Trophoblast cell (in vitro differentiated cells and primary cell): ENCODE results near the gene LRRC7.

Source experiments
- DNase-seq, 2 donors: peaks; one replicate each; pipeline ENCODE4 v3.0.0-alpha.2; 2016
- H2AFZ ChIP-seq: 2 replicates; pipeline ENCODE4 v1.6.1; 2013; ENCODE audit warnings: low read length, moderate library complexity, mild to moderate bottlenecking; ENCODE audit not compliant: insufficient read depth, poor library complexity
- H2AK5ac ChIP-seq: 2 replicates; pipeline ENCODE4 v1.6.1; 2013; ENCODE audit warnings: mild to moderate bottlenecking, low read length
- H2BK120ac ChIP-seq: 2 replicates; pipeline ENCODE4 v1.6.1; 2013; ENCODE audit warnings: low read length, mild to moderate bottlenecking, moderate library complexity; ENCODE audit not compliant: insufficient read depth, poor library complexity
- H2BK12ac ChIP-seq: 2 replicates; pipeline ENCODE4 v1.6.1; 2013; ENCODE audit warnings: mild to moderate bottlenecking, low read length, moderate library complexity
- H2BK5ac ChIP-seq: 2 replicates; pipeline ENCODE4 v1.6.1; 2013; ENCODE audit warnings: low read length, low read depth, moderate library complexity, mild to moderate bottlenecking; ENCODE audit not compliant: poor library complexity
- H3K14ac ChIP-seq: 2 replicates; pipeline ENCODE4 v1.6.1; 2013; ENCODE audit warnings: mild to moderate bottlenecking, low read length
- H3K18ac ChIP-seq: 2 replicates; pipeline ENCODE4 v1.6.1; 2013; ENCODE audit warnings: mild to moderate bottlenecking, low read length
- H3K23ac ChIP-seq: 2 replicates; pipeline ENCODE4 v1.6.1; 2013; ENCODE audit warnings: low read length
- H3K27ac ChIP-seq: 2 replicates; pipeline ENCODE4 v1.5.1; 2013; ENCODE audit warnings: low read depth, mild to moderate bottlenecking, inconsistent platforms, low read length, moderate library complexity
- H3K27me3 ChIP-seq: 2 replicates; pipeline ENCODE4 v1.6.1; 2013; ENCODE audit warnings: inconsistent platforms, mild to moderate bottlenecking, low read length, moderate library complexity; ENCODE audit not compliant: insufficient read depth
- H3K36me3 ChIP-seq, 2 experiments: 1 replicate in 1 of 2; 2 replicates in 1 of 2; pipeline ENCODE4 v1.6.1; 2013; ENCODE audit warnings: low read length in 2 of 2, mild to moderate bottlenecking in 2 of 2, moderate library complexity in 1 of 2; ENCODE audit not compliant: insufficient read depth in 2 of 2, control insufficient read depth in 1 of 2
- H3K4ac ChIP-seq: 2 replicates; pipeline ENCODE4 v1.6.1; 2013; ENCODE audit warnings: low read depth, mild to moderate bottlenecking, low read length, moderate library complexity
- H3K4me1 ChIP-seq, 2 experiments: 1 replicate in 1 of 2; 2 replicates in 1 of 2; pipeline ENCODE4 v1.6.1; 2013; ENCODE audit warnings: low read length in 2 of 2, mild to moderate bottlenecking in 2 of 2, moderate library complexity in 1 of 2; ENCODE audit not compliant: insufficient read depth in 2 of 2, control insufficient read depth in 1 of 2
- H3K4me2 ChIP-seq: 2 replicates; pipeline ENCODE4 v1.6.1; 2013; ENCODE audit warnings: inconsistent platforms, mild to moderate bottlenecking, low read length, moderate library complexity
- H3K4me3 ChIP-seq: 2 replicates; pipeline ENCODE4 v1.5.1; 2013; ENCODE audit warnings: mild to moderate bottlenecking, low read depth, low read length, inconsistent platforms
- H3K79me1 ChIP-seq: one replicate; pipeline ENCODE4 v1.6.1; 2013; ENCODE audit warnings: low read length
- H3K79me2 ChIP-seq: 2 replicates; pipeline ENCODE4 v1.6.1; 2013; ENCODE audit warnings: low read length, mild to moderate bottlenecking; ENCODE audit not compliant: control insufficient read depth, insufficient read depth, poor library complexity
- H3K9ac ChIP-seq: 2 replicates; pipeline ENCODE4 v1.6.1; 2013; ENCODE audit warnings: mild to moderate bottlenecking, low read length
- H3K9me3 ChIP-seq: 2 replicates; pipeline ENCODE4 v1.6.1; 2013; ENCODE audit warnings: low read depth, mild to moderate bottlenecking, control low read depth, inconsistent platforms, low read length; ENCODE audit not compliant: insufficient read depth
- H4K12ac ChIP-seq: 2 replicates; pipeline ENCODE4 v1.6.1; 2013; ENCODE audit warnings: low read depth, mild to moderate bottlenecking, low read length, moderate library complexity
- H4K8ac ChIP-seq: 2 replicates; pipeline ENCODE4 v1.6.1; 2013; ENCODE audit warnings: low read depth, mild to moderate bottlenecking, low read length, moderate library complexity
- H4K91ac ChIP-seq: one replicate; pipeline ENCODE4 v1.6.1; 2013; ENCODE audit warnings: low read depth, mild to moderate bottlenecking, low read length, moderate library complexity
- WGBS: extraction: QIAGEN DNeasy Blood & Tissue Kit; methylation state at CpG from one replicate; pipeline ENCODE4 v1.1.7; 2013; ENCODE audit warnings: missing lambda C conversion rate; ENCODE audit not compliant: insufficient read length, insufficient coverage; ENCODE audit errors: extremely low coverage; 5-methylcytosine and 5-hydroxymethylcytosine counted together

Gene LRRC7

GRCh38 chr1:69551476-69552324, 16.0 kb upstream of the LRRC7 start:
- H3K4me3 ChIP-seq, result no peak overlapping the region
- H3K27me3 ChIP-seq, result no peaks in the 10 kb centered on the region
- no peak overlapping the region for H2BK12ac ChIP-seq
- no peak overlapping the region for H2AFZ ChIP-seq
- H4K91ac ChIP-seq, result no peak overlapping the region
- H4K8ac ChIP-seq, result no peak overlapping the region
- H4K12ac ChIP-seq, result no peak overlapping the region
- no peak overlapping the region for H2BK120ac ChIP-seq
- H3K9ac ChIP-seq, result no peak overlapping the region
- no peak overlapping the region for H2AK5ac ChIP-seq
- DNase-seq, result no peak
- H3K18ac ChIP-seq, result no peak overlapping the region
- no peaks in the 10 kb centered on the region for H3K9me3 ChIP-seq
- H3K4ac ChIP-seq, result no peak overlapping the region
- no peak overlapping the region for H3K14ac ChIP-seq
- H3K36me3 ChIP-seq, result no peaks in the 10 kb centered on the region
- no peaks in the 10 kb centered on the region for H3K79me2 ChIP-seq
- WGBS, result no CpG with 5 or more reads among the region's 8 CpGs
- H3K23ac ChIP-seq, result no peak overlapping the region
- no peak overlapping the region for H2BK5ac ChIP-seq
- H3K4me2 ChIP-seq, result no peak overlapping the region
- H3K27ac ChIP-seq, result no peak overlapping the region
- H3K79me1 ChIP-seq, result no peaks in the 10 kb centered on the region
- H3K4me1 ChIP-seq, result no peaks in the 10 kb centered on the region

GRCh38 chr1:69553726-69554125, 14.0 kb upstream of the LRRC7 start:
- Histone ChIP-seq H3K9ac (no peak overlapping the region), H3K36me3 (no peaks in the 10 kb centered on the region)
- WGBS, result no CpG with 5 or more reads among the region's 1 CpG

DNA sequence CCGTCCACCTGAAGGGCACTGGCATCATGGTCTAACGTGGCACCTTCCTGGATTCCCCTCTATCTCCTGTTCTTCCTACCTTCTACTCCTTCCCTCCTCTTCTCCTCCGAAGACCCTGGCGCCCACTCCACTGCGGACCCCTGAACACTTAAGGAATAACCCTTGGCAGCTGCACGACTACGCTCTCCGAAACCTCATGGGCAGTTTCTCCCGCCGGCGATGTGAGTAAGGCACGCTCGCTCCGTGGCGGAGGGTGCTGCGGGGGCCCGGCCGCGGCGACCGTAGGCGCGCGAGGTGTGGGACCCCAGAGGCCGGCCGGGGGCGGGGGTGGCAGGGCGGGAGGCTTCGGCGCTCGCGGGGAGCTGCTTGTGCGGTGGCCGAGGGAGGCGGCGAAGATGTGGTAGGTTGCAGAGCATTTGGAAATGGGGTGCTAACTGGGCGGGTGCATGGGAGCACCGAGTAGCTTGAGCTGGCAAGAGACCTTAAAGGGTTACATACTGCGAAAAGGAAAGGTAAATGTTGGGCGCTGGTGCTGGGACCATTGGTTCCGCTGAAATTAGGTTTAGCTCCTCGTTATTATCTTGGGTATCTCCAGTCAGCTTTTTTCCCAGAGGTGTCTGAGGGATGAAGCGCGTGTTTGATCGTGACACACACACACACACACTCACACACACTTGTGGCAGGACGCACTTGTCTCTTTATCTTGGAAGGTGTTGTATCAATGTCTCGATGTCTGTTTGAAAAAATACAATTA, 876 bp downstream of the LRRC7 start:
- WGBS, result 100% methylated on average over 1 of the region's 47 CpGs
- Histone ChIP-seq H3K4me3 (peak overlapping the region; percentile 65), H2BK12ac (no peak overlapping the region)

More at GRCh38 chr1:69553726-69554125, 14.0 kb upstream of the LRRC7 start:
- no peak overlapping the region for H2BK12ac ChIP-seq
- no peak overlapping the region for H4K91ac ChIP-seq
- no peaks in the 10 kb centered on the region for H3K79me1 ChIP-seq
- no peak overlapping the region for H3K4me3 ChIP-seq
- no peak for DNase-seq
- no peak overlapping the region for H2AFZ ChIP-seq
- H3K4me1 ChIP-seq, result no peaks in the 10 kb centered on the region
- H3K4ac ChIP-seq, result no peak overlapping the region
- H3K27ac ChIP-seq, result no peak overlapping the region
- H2BK5ac ChIP-seq, result no peak overlapping the region
- no peaks in the 10 kb centered on the region for H3K27me3 ChIP-seq
- no peaks in the 10 kb centered on the region for H3K79me2 ChIP-seq
- no peak overlapping the region for H2BK120ac ChIP-seq
- H2AK5ac ChIP-seq, result no peak overlapping the region
- H3K14ac ChIP-seq, result no peak overlapping the region
- no peak overlapping the region for H3K23ac ChIP-seq
- H4K8ac ChIP-seq, result no peak overlapping the region
- no peaks in the 10 kb centered on the region for H3K9me3 ChIP-seq
- no peak overlapping the region for H3K18ac ChIP-seq
- H4K12ac ChIP-seq, result no peak overlapping the region
- no peak overlapping the region for H3K4me2 ChIP-seq

GRCh38 chr1:69569175-69569541, 1.4 kb downstream of the LRRC7 start:
- no peak overlapping the region for H3K23ac ChIP-seq

More for the DNA sequence above, 876 bp downstream of the LRRC7 start:
- Histone ChIP-seq H3K27ac (no peak overlapping the region), H3K27me3 (peaks cover 26% of the 10 kb centered on the region), H2AFZ (peak overlapping the region; percentile 35), H3K18ac (no peak overlapping the region), H2BK120ac (no peak overlapping the region), H2BK5ac (no peak overlapping the region), H3K4me2 (peak overlapping the region; percentile 96), H3K4me1 (peaks cover 10 to 11% of the 10 kb centered on the region in 2 experiments), H3K9ac (no peak overlapping the region), H3K79me1 (no peaks in the 10 kb centered on the region), H3K4ac (no peak overlapping the region), H4K91ac (no peak overlapping the region), H4K8ac (no peak overlapping the region), H3K36me3 (no peaks in the 10 kb centered on the region), H3K14ac (no peak overlapping the region), H3K9me3 (peaks cover 2% of the 10 kb centered on the region), H3K23ac (no peak overlapping the region), H2AK5ac (no peak overlapping the region), H4K12ac (no peak overlapping the region), H3K79me2 (no peaks in the 10 kb centered on the region)
- no peak for DNase-seq

More at GRCh38 chr1:69569175-69569541, 1.4 kb downstream of the LRRC7 start:
- Histone ChIP-seq H3K36me3 (no peaks in the 10 kb centered on the region), H2BK12ac (no peak overlapping the region), H2AK5ac (no peak overlapping the region), H3K27me3 (peaks cover 26% of the 10 kb centered on the region), H3K27ac (no peak overlapping the region), H3K4ac (no peak overlapping the region), H3K79me1 (no peaks in the 10 kb centered on the region), H3K14ac (no peak overlapping the region), H3K4me3 (no peak overlapping the region), H3K9me3 (peaks cover 2% of the 10 kb centered on the region), H3K79me2 (no peaks in the 10 kb centered on the region), H4K12ac (no peak overlapping the region), H4K8ac (no peak overlapping the region), H3K4me1 (peaks cover 10 to 11% of the 10 kb centered on the region in 2 experiments), H3K4me2 (no peak overlapping the region), H2BK120ac (no peak overlapping the region), H3K9ac (no peak overlapping the region), H2AFZ (no peak overlapping the region), H3K18ac (no peak overlapping the region), H2BK5ac (no peak overlapping the region), H4K91ac (no peak overlapping the region)
- DNase-seq, result no peak
- WGBS, result 100% methylated on average over 1 of the region's 12 CpGs
